ENCODE results near the gene TXNRD2.

- TF ChIP-seq POLR2AphosphoS5 (IDR thresholded peaks at IDR 0.05; ENCODE audit: low read depth, low read length) = no peak
- TF ChIP-seq ZNF274 (IDR thresholded peaks at IDR 0.05; ENCODE audit: low read depth, low read length) = no peak
- TF ChIP-seq SIN3A (IDR thresholded peaks at IDR 0.05; ENCODE audit: low read depth) = no peak
- TF ChIP-seq CEBPB (IDR thresholded peaks at IDR 0.05; ENCODE audit: low read depth) = no peak
- TF ChIP-seq, protein P1, sequence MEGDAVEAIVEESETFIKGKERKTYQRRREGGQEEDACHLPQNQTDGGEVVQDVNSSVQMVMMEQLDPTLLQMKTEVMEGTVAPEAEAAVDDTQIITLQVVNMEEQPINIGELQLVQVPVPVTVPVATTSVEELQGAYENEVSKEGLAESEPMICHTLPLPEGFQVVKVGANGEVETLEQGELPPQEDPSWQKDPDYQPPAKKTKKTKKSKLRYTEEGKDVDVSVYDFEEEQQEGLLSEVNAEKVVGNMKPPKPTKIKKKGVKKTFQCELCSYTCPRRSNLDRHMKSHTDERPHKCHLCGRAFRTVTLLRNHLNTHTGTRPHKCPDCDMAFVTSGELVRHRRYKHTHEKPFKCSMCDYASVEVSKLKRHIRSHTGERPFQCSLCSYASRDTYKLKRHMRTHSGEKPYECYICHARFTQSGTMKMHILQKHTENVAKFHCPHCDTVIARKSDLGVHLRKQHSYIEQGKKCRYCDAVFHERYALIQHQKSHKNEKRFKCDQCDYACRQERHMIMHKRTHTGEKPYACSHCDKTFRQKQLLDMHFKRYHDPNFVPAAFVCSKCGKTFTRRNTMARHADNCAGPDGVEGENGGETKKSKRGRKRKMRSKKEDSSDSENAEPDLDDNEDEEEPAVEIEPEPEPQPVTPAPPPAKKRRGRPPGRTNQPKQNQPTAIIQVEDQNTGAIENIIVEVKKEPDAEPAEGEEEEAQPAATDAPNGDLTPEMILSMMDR (IDR thresholded peaks at IDR 0.05 in 2 of 3, conservative IDR thresholded peaks at IDR 0.05 in 1 of 3; ENCODE audit: borderline replicate concordance in 1 of 3, insufficient read depth in 1 of 3, low read depth in 2 of 3, low read length in 2 of 3) = no peak
- TF ChIP-seq, protein P2, sequence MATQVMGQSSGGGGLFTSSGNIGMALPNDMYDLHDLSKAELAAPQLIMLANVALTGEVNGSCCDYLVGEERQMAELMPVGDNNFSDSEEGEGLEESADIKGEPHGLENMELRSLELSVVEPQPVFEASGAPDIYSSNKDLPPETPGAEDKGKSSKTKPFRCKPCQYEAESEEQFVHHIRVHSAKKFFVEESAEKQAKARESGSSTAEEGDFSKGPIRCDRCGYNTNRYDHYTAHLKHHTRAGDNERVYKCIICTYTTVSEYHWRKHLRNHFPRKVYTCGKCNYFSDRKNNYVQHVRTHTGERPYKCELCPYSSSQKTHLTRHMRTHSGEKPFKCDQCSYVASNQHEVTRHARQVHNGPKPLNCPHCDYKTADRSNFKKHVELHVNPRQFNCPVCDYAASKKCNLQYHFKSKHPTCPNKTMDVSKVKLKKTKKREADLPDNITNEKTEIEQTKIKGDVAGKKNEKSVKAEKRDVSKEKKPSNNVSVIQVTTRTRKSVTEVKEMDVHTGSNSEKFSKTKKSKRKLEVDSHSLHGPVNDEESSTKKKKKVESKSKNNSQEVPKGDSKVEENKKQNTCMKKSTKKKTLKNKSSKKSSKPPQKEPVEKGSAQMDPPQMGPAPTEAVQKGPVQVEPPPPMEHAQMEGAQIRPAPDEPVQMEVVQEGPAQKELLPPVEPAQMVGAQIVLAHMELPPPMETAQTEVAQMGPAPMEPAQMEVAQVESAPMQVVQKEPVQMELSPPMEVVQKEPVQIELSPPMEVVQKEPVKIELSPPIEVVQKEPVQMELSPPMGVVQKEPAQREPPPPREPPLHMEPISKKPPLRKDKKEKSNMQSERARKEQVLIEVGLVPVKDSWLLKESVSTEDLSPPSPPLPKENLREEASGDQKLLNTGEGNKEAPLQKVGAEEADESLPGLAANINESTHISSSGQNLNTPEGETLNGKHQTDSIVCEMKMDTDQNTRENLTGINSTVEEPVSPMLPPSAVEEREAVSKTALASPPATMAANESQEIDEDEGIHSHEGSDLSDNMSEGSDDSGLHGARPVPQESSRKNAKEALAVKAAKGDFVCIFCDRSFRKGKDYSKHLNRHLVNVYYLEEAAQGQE (IDR thresholded peaks at IDR 0.05; ENCODE audit: low read depth) = no peak
- TF ChIP-seq ATF3 (IDR thresholded peaks at IDR 0.05) = no peak
- no peak for TF ChIP-seq EGR1 (IDR thresholded peaks at IDR 0.05; ENCODE audit: low read depth)
- TF ChIP-seq EZH2phosphoT487 (IDR thresholded peaks at IDR 0.05; ENCODE audit: borderline replicate concordance) = no peak
- no peak for TF ChIP-seq ZBTB33 (IDR thresholded peaks at IDR 0.05; ENCODE audit: extremely low read depth, insufficient replicate concordance, low read length)
These were observed 78.9 kb downstream of the TXNRD2 start for GRCh38 chr22:19862619-19863246.

All from HCT116 (cell line).